Type B pancreatic cell (in vitro differentiated cells): ENCODE measurements around the gene SESN1. TPM values are rescaled to one million over a fixed set of nuclear protein-coding genes. Genes with fewer than 3 reads are reported as not detected.
A peak's percentile ranks its signal among the peaks of the same experiment; 100 is the strongest.
"Not testable (repeated sequence)": the region's sequence is repeated elsewhere in the genome, so short reads cannot be mapped to it uniquely, and the experiment has no call there.

Experiments used
- DNase-seq: peaks from one replicate; pipeline ENCODE4 v3.0.0; 2021; ENCODE audit warnings: mixed read lengths; ENCODE audit not compliant: unreplicated experiment; ENCODE audit errors: extremely low spot score
- H3K27ac Mint-ChIP-seq: 2 replicates; pipeline ENCODE4 v1.8.0; 2021; ENCODE audit warnings: mild to moderate bottlenecking, mixed read lengths
- H3K27me3 Mint-ChIP-seq: 2 replicates; pipeline ENCODE4 v1.8.0; 2021; ENCODE audit warnings: mixed read lengths
- H3K36me3 Mint-ChIP-seq: 2 replicates; pipeline ENCODE4 v1.8.0; 2021; ENCODE audit warnings: mixed read lengths
- H3K4me1 Mint-ChIP-seq: one replicate; pipeline ENCODE4 v1.8.0; 2021; ENCODE audit warnings: mixed read lengths; ENCODE audit not compliant: unreplicated experiment
- H3K4me3 Mint-ChIP-seq: 2 replicates; pipeline ENCODE4 v1.8.0; 2021; ENCODE audit warnings: mild to moderate bottlenecking, mixed read lengths
- H3K9me3 Mint-ChIP-seq: 2 replicates; pipeline ENCODE4 v1.8.0; 2021; ENCODE audit warnings: mixed read lengths
- CTCF ChIP-seq: fragments of 200-600 bp; sonication (generic); conservative IDR thresholded peaks from 2 replicates; pipeline ENCODE4 v1.5.0; 2021; ENCODE audit warnings: antibody characterized with exemption, mild to moderate bottlenecking
- long read RNA-seq: library from polyadenylated mRNA; unstranded; transcript quantifications from one replicate; pipeline ENCODE4 v2.0.0, GENCODE V29; 2020
- total RNA-seq: library from RNA; stranded (reverse); gene quantifications from 2 replicates; pipeline ENCODE4 v1.2.1, GENCODE V29; 2021; ENCODE audit warnings: low replicate concordance

The SESN1 gene
- total RNA-seq: 31.1 and 33.3 TPM in 2 replicates
- long read RNA-seq, transcript SESN1-202 (10 exons, 2,676 nt): major isoform, 225 of 260 reads
- long read RNA-seq, transcript SESN1-204 (10 exons, 3,509 nt): minor isoform, 7 of 260 reads
- long read RNA-seq, partial matches to known transcripts: 15 of 260 reads
- long read RNA-seq, other reads (novel, unspliced or antisense): 13 of 260 reads

DNA sequence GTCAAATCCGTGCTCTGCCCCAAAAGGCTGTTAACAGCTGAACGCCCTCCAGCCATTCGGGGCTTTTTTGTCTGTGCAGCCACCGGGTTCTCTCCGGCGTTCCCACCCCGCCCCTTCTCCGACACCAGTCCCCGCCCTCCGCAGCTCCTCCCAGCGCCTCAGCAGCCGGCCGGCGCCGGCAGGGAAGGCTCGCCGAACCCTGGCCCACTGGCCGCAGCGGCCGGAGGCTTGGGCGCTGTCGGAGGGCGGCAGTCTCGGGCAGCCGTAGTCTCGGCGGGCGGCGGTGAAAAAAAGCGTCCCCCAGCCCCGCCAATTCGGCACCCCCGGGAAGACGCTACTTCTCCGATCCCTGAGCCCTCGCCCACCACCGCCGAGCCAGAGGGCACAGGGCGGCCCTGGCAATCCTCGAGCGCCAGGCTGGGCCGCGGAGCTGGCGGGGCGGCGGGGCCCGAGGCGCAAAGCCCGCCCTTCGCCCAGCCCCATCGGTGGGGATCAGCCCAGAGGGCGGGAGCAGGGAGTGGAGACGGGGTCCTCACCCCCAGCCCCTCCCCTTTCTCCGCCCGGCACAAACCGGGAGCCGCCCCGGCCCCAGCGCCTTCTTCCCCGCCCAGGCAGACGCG lies at the start of gene SESN1:
TSS of gene SESN1 (minus strand) at position 431 of the 620 bp plus-strand sequence. CDS start 773 bp downstream, outside the sequence.
- H3K36me3 Mint-ChIP-seq: peaks cover 12% of the 10 kb centered on the region
- H3K4me3 Mint-ChIP-seq: peak within 1 kb of the TSS; percentile 97
- H3K4me1 Mint-ChIP-seq: peaks cover 25% of the 10 kb centered on the region

GRCh38 chr6:109143191-109143590 lies 48.5 kb upstream of the SESN1 start:
- Mint-ChIP-seq H3K27ac (no peak overlapping the region), H3K36me3 (peaks cover 20% of the 10 kb centered on the region), H3K4me1 (no peaks in the 10 kb centered on the region), H3K4me3 (no peak overlapping the region), H3K9me3 (peaks cover 4% of the 10 kb centered on the region), H3K27me3 (no peaks in the 10 kb centered on the region)
- no peak for DNase-seq
- no peak for TF ChIP-seq CTCF

More for the DNA sequence above, at the start of gene SESN1:
- no peaks in the 10 kb centered on the region for H3K27me3 Mint-ChIP-seq
- no peaks in the 10 kb centered on the region for H3K9me3 Mint-ChIP-seq
- TF ChIP-seq CTCF: no peak
- peak; percentile 98 for DNase-seq
- H3K27ac Mint-ChIP-seq: peak within 1 kb of the TSS; percentile 99

- H3K4me3 Mint-ChIP-seq, H3K4me1 Mint-ChIP-seq, H3K9me3 Mint-ChIP-seq, DNase-seq, H3K27ac Mint-ChIP-seq, H3K27me3 Mint-ChIP-seq: not testable (repeated sequence)
- H3K36me3 Mint-ChIP-seq: peaks cover 16% of the 10 kb centered on the region
Measured at GRCh38 chr6:109142067-109142466, 47.4 kb upstream of the SESN1 start.

DNA sequence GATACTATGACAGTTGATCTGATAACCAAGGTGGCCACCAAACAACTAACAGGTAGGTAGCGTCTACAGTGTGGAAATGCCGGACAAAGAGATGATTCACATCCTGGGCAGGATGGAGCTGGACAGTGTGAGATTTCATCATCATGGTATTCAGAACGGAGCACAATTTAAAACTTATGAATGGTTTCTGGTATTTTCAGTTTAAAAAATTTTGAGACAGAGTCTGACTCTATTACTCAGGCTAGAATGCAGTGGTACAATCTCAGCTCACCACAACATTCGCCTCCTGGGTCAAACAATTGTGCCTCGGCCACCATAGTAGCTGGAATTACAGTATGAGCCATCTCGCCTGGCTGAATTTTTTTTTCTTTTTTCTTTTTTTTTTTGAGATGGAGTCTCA lies 44.5 kb upstream of the SESN1 start:
- H3K27ac Mint-ChIP-seq: no peak overlapping the region
- TF ChIP-seq CTCF: no peak
- DNase-seq: no peak
- H3K36me3 Mint-ChIP-seq: peaks cover 16% of the 10 kb centered on the region
- H3K9me3 Mint-ChIP-seq: peaks cover 4% of the 10 kb centered on the region
- H3K4me1 Mint-ChIP-seq: no peaks in the 10 kb centered on the region
- no peak overlapping the region for H3K4me3 Mint-ChIP-seq
- no peaks in the 10 kb centered on the region for H3K27me3 Mint-ChIP-seq

GRCh38 chr6:109136530-109136929 lies 41.9 kb upstream of the SESN1 start:
- H3K9me3 Mint-ChIP-seq, H3K27ac Mint-ChIP-seq, H3K4me3 Mint-ChIP-seq, H3K27me3 Mint-ChIP-seq, DNase-seq, H3K4me1 Mint-ChIP-seq: not testable (repeated sequence)
- H3K36me3 Mint-ChIP-seq: peaks cover 14% of the 10 kb centered on the region

GRCh38 chr6:109136039-109136438 lies 41.4 kb upstream of the SESN1 start:
- H3K27me3 Mint-ChIP-seq, DNase-seq, H3K4me3 Mint-ChIP-seq, H3K27ac Mint-ChIP-seq, H3K9me3 Mint-ChIP-seq, H3K4me1 Mint-ChIP-seq: not testable (repeated sequence)
- H3K36me3 Mint-ChIP-seq: peaks cover 14% of the 10 kb centered on the region

GRCh38 chr6:109135600-109135999 lies 41.0 kb upstream of the SESN1 start:
- H3K4me3 Mint-ChIP-seq, DNase-seq, H3K27me3 Mint-ChIP-seq, H3K4me1 Mint-ChIP-seq, H3K9me3 Mint-ChIP-seq, H3K27ac Mint-ChIP-seq: not testable (repeated sequence)
- H3K36me3 Mint-ChIP-seq: peaks cover 14% of the 10 kb centered on the region
